ENCODE data around the gene ARHGAP15.
A peak's percentile ranks its signal among the peaks of the same experiment; 100 is the strongest.
"Not testable (repeated sequence)": the region's sequence is repeated elsewhere in the genome, so short reads cannot be mapped to it uniquely, and the experiment has no call there.

The ARHGAP15 gene

GRCh38 chr2:143128681-143129580, at the start of gene ARHGAP15:
ARHGAP15 (plus strand) TSS chr2:143129419.
- DNase-seq = peak; percentile 25

GRCh38 chr2:143081616-143082015, 47.6 kb upstream of the ARHGAP15 start:
- no peak for DNase-seq

GRCh38 chr2:143083636-143084035, 45.6 kb upstream of the ARHGAP15 start:
- DNase-seq = no peak

GRCh38 chr2:143084462-143084861, 44.8 kb upstream of the ARHGAP15 start:
- no peak for DNase-seq

- no peak for DNase-seq
Measured at GRCh38 chr2:143085125-143085784, 44.0 kb upstream of the ARHGAP15 start.

- DNase-seq = no peak
Measured at GRCh38 chr2:143087033-143087432, 42.2 kb upstream of the ARHGAP15 start.

GRCh38 chr2:143088388-143088787, 40.8 kb upstream of the ARHGAP15 start:
- DNase-seq = no peak

- not testable (repeated sequence) for DNase-seq
Measured at GRCh38 chr2:143089520-143089919, 39.7 kb upstream of the ARHGAP15 start.

- DNase-seq = peak; percentile 70
Measured at GRCh38 chr2:143110758-143111428, 18.3 kb upstream of the ARHGAP15 start.

- no peak for DNase-seq
Measured at GRCh38 chr2:143117225-143117624, 12.0 kb upstream of the ARHGAP15 start.

GRCh38 chr2:143121079-143121478, 8.1 kb upstream of the ARHGAP15 start:
- DNase-seq = no peak

GRCh38 chr2:143121957-143122356, 7.3 kb upstream of the ARHGAP15 start:
- DNase-seq = no peak

- DNase-seq = no peak
Measured at GRCh38 chr2:143123911-143124310, 5.3 kb upstream of the ARHGAP15 start.

- no peak for DNase-seq
Measured at GRCh38 chr2:143124445-143124844, 4.8 kb upstream of the ARHGAP15 start.

GRCh38 chr2:143125717-143126116, 3.5 kb upstream of the ARHGAP15 start:
- no peak for DNase-seq

GRCh38 chr2:143132355-143132754, 3.1 kb downstream of the ARHGAP15 start:
- no peak for DNase-seq

- no peak for DNase-seq
Measured at GRCh38 chr2:143133783-143134182, 4.6 kb downstream of the ARHGAP15 start.

GRCh38 chr2:143138292-143138691, 9.1 kb downstream of the ARHGAP15 start:
- no peak for DNase-seq

GRCh38 chr2:143139835-143140393, 10.7 kb downstream of the ARHGAP15 start:
- no peak for DNase-seq

- no peak for DNase-seq
Measured at GRCh38 chr2:143140864-143141661, 11.8 kb downstream of the ARHGAP15 start.

- DNase-seq = no peak
Measured at GRCh38 chr2:143142598-143142997, 13.4 kb downstream of the ARHGAP15 start.

GRCh38 chr2:143144813-143145455, 15.7 kb downstream of the ARHGAP15 start:
- no peak for DNase-seq

Data from retina (tissue), 1 donor.